GM20000 (cell line): ENCODE data around the gene TMEM125.

Experiments used
- DNase-seq: peaks from one replicate; pipeline ENCODE4 v3.0.0; 2012; ENCODE audit warnings: low spot score
- CTCF ChIP-seq: IDR thresholded peaks from 2 replicates; pipeline ENCODE4 v1.5.1; 2012; ENCODE audit warnings: mild to moderate bottlenecking, control low read depth; ENCODE audit errors: extremely low read depth, missing control alignments

The TMEM125 gene

GRCh38 chr1:43303471-43304313, 33.9 kb downstream of the TMEM125 start:
- no peak for DNase-seq
- no peak for TF ChIP-seq CTCF

GRCh38 chr1:43304314-43304681, 34.5 kb downstream of the TMEM125 start:
- TF ChIP-seq CTCF: no peak
- DNase-seq: no peak

GRCh38 chr1:43304771-43305300, 35.1 kb downstream of the TMEM125 start:
- DNase-seq: no peak
- no peak for TF ChIP-seq CTCF

GRCh38 chr1:43305461-43305860, 35.7 kb downstream of the TMEM125 start:
- no peak for DNase-seq
- TF ChIP-seq CTCF: no peak

GRCh38 chr1:43305926-43306687, 36.3 kb downstream of the TMEM125 start:
- no peak for TF ChIP-seq CTCF
- no peak for DNase-seq

GRCh38 chr1:43306688-43307457, 37.1 kb downstream of the TMEM125 start:
- no peak for TF ChIP-seq CTCF
- no peak for DNase-seq
